OCI-LY7 (cell line): ENCODE measurements around the gene COL28A1. TPM values are rescaled to one million over a fixed set of nuclear protein-coding genes. Genes with fewer than 3 reads are reported as not detected.
A peak's percentile ranks its signal among the peaks of the same experiment; 100 is the strongest.

Source experiments
- BruUV-seq: library from RNA; stranded (reverse); fragments of 400-500 nt; replicated peaks from 2 replicates; lab custom pipeline; 2021; lab: Mats Ljungman, UMichigan
- CTCF ChIA-PET: fragments of 300-600 bp; sonication (Branson Sonifier 250); formaldehyde crosslinking; loops from one replicate; lab custom pipeline; 2022; ENCODE audit warnings: antibody characterized with exemption; ENCODE audit not compliant: unreplicated experiment; lab: Charles Lee
- POLR2A ChIA-PET: fragments of 300-600 bp; sonication (Branson Sonifier 250); formaldehyde crosslinking; loops from one replicate; lab custom pipeline; 2022; ENCODE audit warnings: antibody characterized with exemption; lab: Charles Lee
- DNase-seq: peaks from one replicate; pipeline ENCODE4 v3.0.0-alpha.2; 2015; ENCODE audit warnings: low spot score
- H2AFZ ChIP-seq: fragments of 200-600 bp; sonication (generic), shearing (Covaris generic); 2 replicates; pipeline ENCODE4 v1.6.1; 2014; ENCODE audit warnings: mild to moderate bottlenecking, antibody characterized with exemption, low read length, moderate library complexity
- H3K27ac ChIP-seq: fragments of 200-600 bp; sonication (generic); 2 replicates; pipeline ENCODE4 v1.5.1; 2014; ENCODE audit warnings: mixed run types, low read depth, mild to moderate bottlenecking, moderate library complexity, low read length, inconsistent platforms; ENCODE audit not compliant: poor library complexity, severe bottlenecking
- H3K36me3 ChIP-seq: fragments of 200-600 bp; sonication (generic); 2 replicates; pipeline ENCODE4 v1.6.1; 2014; ENCODE audit warnings: mild to moderate bottlenecking, antibody characterized with exemption, low read length, moderate library complexity, mixed read lengths; ENCODE audit not compliant: insufficient read depth
- H3K4me1 ChIP-seq: fragments of 200-600 bp; sonication (generic); 2 replicates; pipeline ENCODE4 v1.5.1; 2014; ENCODE audit warnings: mild to moderate bottlenecking, low read length; ENCODE audit not compliant: insufficient read depth, poor library complexity, severe bottlenecking
- H3K4me2 ChIP-seq: fragments of 200-600 bp; sonication (generic); 2 replicates; pipeline ENCODE4 v1.6.1; 2014; ENCODE audit warnings: mild to moderate bottlenecking, low read length
- H3K4me3 ChIP-seq: fragments of 200-600 bp; sonication (generic); 2 replicates; pipeline ENCODE4 v1.5.1; 2014; ENCODE audit warnings: mild to moderate bottlenecking, low read depth, low read length; ENCODE audit not compliant: poor library complexity, severe bottlenecking
- H3K79me2 ChIP-seq: fragments of 200-600 bp; sonication (generic); 2 replicates; pipeline ENCODE4 v1.6.1; 2016; ENCODE audit warnings: low read depth, mild to moderate bottlenecking, low read length, moderate library complexity, mixed read lengths; ENCODE audit not compliant: insufficient read depth
- H3K9me2 ChIP-seq: fragments of 200-600 bp; sonication (generic); 2 replicates; pipeline ENCODE4 v1.6.1; 2016; ENCODE audit warnings: mild to moderate bottlenecking, low read length, mixed read lengths; ENCODE audit not compliant: insufficient read depth
- H3K9me3 ChIP-seq: fragments of 200-600 bp; sonication (generic); 2 replicates; pipeline ENCODE4 v1.6.1; 2014; ENCODE audit warnings: mild to moderate bottlenecking, mixed run types, low read length, mixed read lengths
- H4K20me1 ChIP-seq: fragments of 200-600 bp; sonication (generic); 2 replicates; pipeline ENCODE4 v1.6.1; 2014; ENCODE audit warnings: mild to moderate bottlenecking, antibody characterized with exemption, low read length, moderate library complexity, mixed read lengths; ENCODE audit not compliant: insufficient read depth
- EZH2phosphoT487 ChIP-seq: fragments of 200-600 bp; sonication (generic); IDR thresholded peaks from 2 replicates; pipeline ENCODE4 v1.6.1; 2018; ENCODE audit warnings: low read depth, borderline replicate concordance, mild to moderate bottlenecking, mixed run types, antibody characterized with exemption, low read length, moderate library complexity, mixed read lengths
- intact Hi-C: fragments of 100-400 bp; cut with micrococcal nuclease; formaldehyde crosslinking; loops from one replicate; pipeline ENCODE4 v1.10.0; 2022; ENCODE audit not compliant: unreplicated experiment
- total RNA-seq, 2 experiments: library from RNA; depleted of rRNA in 1 of 2; stranded (reverse); fragments of >200 nt in 1 of 2; shearing (Covaris generic) in 1 of 2; gene quantifications; 2 replicates each; pipeline ENCODE4 v1.2.3, GENCODE V29; 2014 to 2022
- TF ChIP-seq, protein P1 (sequence below): fragments of 200-600 bp; sonication (generic); conservative IDR thresholded peaks from 2 replicates; pipeline ENCODE4 v1.5.1; 2014; ENCODE audit warnings: mild to moderate bottlenecking, antibody characterized with exemption, low read length, moderate library complexity, mixed read lengths

Gene COL28A1
- total RNA-seq, 2 experiments from 2014 or later: not detected

DNA sequence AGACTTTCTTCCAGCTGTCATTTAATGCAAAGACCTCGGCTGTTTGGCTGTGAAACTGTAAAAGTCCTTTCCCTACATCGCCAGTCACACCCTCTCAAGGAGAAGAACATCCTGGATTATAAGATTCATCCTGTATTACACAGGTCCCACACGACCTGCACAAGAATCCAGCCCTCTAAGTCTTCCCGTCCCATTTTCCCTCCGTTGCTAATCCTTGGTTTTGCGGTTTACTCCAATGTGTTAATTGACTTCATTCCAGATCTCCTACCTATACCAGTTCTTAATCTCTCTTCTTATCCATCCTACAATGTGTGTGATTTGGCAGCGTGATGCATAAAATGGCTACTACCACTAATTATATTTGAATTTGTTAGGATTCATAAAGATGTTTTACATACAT is 110.4 kb downstream of the COL28A1 start:
- Histone ChIP-seq H3K4me3 (no peak overlapping the region), H3K79me2 (no peaks in the 10 kb centered on the region), H3K9me2 (no peaks in the 10 kb centered on the region), H3K4me1 (no peaks in the 10 kb centered on the region), H3K27ac (no peak overlapping the region), H3K4me2 (no peak overlapping the region), H3K9me3 (no peaks in the 10 kb centered on the region), H2AFZ (peak overlapping the region; percentile 100; the same call in 1 of the 2 replicates), H3K36me3 (no peaks in the 10 kb centered on the region), H4K20me1 (no peaks in the 10 kb centered on the region)
- ChIA-PET POLR2A (interaction anchor here (0.6 to 0.8 kb wide), 2 partner anchors 8 to 100 kb away, joined by 3 read pairs; no protein-coding TSS in a partner anchor), CTCF (no interaction called here)
- intact Hi-C loops: loop anchor here (2.0 to 10.0 kb wide), 3 partner anchors 115 to 789 kb away; partner anchors contain the start of gene C1GALT1
- DNase-seq: no peak
- TF ChIP-seq, protein P1, sequence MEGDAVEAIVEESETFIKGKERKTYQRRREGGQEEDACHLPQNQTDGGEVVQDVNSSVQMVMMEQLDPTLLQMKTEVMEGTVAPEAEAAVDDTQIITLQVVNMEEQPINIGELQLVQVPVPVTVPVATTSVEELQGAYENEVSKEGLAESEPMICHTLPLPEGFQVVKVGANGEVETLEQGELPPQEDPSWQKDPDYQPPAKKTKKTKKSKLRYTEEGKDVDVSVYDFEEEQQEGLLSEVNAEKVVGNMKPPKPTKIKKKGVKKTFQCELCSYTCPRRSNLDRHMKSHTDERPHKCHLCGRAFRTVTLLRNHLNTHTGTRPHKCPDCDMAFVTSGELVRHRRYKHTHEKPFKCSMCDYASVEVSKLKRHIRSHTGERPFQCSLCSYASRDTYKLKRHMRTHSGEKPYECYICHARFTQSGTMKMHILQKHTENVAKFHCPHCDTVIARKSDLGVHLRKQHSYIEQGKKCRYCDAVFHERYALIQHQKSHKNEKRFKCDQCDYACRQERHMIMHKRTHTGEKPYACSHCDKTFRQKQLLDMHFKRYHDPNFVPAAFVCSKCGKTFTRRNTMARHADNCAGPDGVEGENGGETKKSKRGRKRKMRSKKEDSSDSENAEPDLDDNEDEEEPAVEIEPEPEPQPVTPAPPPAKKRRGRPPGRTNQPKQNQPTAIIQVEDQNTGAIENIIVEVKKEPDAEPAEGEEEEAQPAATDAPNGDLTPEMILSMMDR: no peak
- TF ChIP-seq EZH2phosphoT487: no peak
- no TSS peak for BruUV-seq

DNA sequence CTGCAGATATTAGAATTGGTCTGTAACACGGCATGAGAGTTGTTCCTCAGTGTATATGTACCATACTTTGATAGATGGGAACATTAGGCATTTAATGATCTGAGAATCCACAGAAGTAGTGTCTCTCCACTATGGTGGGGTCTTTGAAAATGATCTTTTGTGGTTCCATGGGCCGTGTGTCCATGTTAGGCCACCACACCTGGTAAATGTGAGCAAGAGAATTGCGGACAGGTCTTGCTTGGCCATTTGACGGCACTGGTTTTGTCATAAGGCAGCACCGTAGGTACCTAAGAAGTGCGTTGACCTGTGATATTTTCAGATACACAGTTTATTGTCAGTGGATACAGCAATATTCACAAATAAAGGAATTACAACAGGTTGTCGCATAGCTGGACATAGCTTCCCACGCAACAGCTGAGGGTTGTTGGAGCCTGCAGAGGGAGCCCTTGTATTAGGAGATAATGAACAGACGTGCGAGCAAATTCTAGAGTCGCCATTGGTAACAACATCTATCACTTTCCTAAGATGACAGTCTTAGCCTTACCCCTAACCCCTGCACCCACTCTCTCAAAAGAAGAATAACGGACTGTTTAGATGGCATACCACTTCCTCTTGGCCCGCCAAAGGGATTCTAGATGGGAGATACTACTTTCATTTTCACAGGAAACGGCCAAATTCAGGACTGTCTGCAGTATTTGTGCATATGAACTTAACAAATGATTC is 111.4 kb downstream of the COL28A1 start:
- Histone ChIP-seq H3K4me2 (peak overlapping the region; percentile 82), H3K4me1 (no peaks in the 10 kb centered on the region), H3K36me3 (no peaks in the 10 kb centered on the region), H4K20me1 (no peaks in the 10 kb centered on the region), H3K9me3 (no peaks in the 10 kb centered on the region), H2AFZ (peak overlapping the region; percentile 100), H3K79me2 (no peaks in the 10 kb centered on the region), H3K4me3 (peak overlapping the region; percentile 63), H3K27ac (no peak overlapping the region), H3K9me2 (no peaks in the 10 kb centered on the region)
- ChIA-PET CTCF (no interaction called here), POLR2A (no interaction called here)
- intact Hi-C loops: loop anchor here (2.0 to 10.0 kb wide), 4 partner anchors 116 to 790 kb away; partner anchors contain the start of gene C1GALT1
- TF ChIP-seq EZH2phosphoT487: no peak
- TF ChIP-seq, protein P1: peak; percentile 82
- peak; percentile 65 for DNase-seq
- BruUV-seq: no TSS peak

DNA sequence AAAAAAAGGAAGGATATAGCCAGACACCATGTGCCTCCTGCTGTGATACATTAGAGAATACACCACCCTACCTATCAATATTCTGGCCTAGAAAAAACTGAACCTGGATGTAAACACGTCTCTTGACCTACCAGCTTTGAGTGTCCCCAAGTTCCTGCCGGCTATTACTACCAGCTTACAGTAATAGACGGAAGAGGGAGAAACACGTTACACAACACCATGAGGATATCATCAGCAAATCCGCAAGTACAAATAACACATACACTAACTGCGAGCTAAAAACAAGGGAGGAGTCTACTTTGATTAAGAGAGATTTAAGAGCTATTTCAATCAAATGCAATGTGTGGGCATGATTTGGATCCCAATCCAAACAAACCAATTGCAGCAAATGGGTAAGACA is 113.0 kb downstream of the COL28A1 start:
- Histone ChIP-seq H3K9me2 (no peaks in the 10 kb centered on the region), H3K79me2 (no peaks in the 10 kb centered on the region), H3K4me2 (no peak overlapping the region), H3K4me3 (no peak overlapping the region), H4K20me1 (no peaks in the 10 kb centered on the region), H3K27ac (no peak overlapping the region), H3K9me3 (no peaks in the 10 kb centered on the region), H3K4me1 (no peaks in the 10 kb centered on the region), H3K36me3 (no peaks in the 10 kb centered on the region), H2AFZ (no peak overlapping the region)
- DNase-seq: no peak
- no TSS peak for BruUV-seq
- POLR2A ChIA-PET: interaction anchor here (0.8 to 1.1 kb wide), 2 partner anchors 10 to 13 kb away, joined by 3 to 4 read pairs; no protein-coding TSS in a partner anchor
- no peak for TF ChIP-seq EZH2phosphoT487
- TF ChIP-seq, protein P1: no peak
- intact Hi-C loops: loop anchor here (5.0 to 10.0 kb wide), 2 partner anchors 320 to 792 kb away; no protein-coding TSS in a partner anchor
- CTCF ChIA-PET: no interaction called here
